Stimulated activated CD8-positive, alpha-beta memory T cell treated with anti-CD3 and anti-CD28 coated beads, Interleukin-15, amount 100 ng/mL, for 1 hour (primary cell): ENCODE measurements around the gene CBX4.

Experiments
- DNase-seq: peaks from one replicate; pipeline ENCODE4 v3.0.0-alpha.2; 2020; ENCODE audit warnings: low read depth

The CBX4 gene

GRCh38 chr17:79811868-79812352 is 27.3 kb downstream of the CBX4 start:
- no peak for DNase-seq

GRCh38 chr17:79811011-79811867 is 28.0 kb downstream of the CBX4 start:
- DNase-seq: no peak

- peak; percentile 58 for DNase-seq
These were observed 28.9 kb downstream of the CBX4 start for GRCh38 chr17:79810130-79811010.

GRCh38 chr17:79809530-79810129 is 29.6 kb downstream of the CBX4 start:
- no peak for DNase-seq

GRCh38 chr17:79808763-79809529 is 30.3 kb downstream of the CBX4 start:
- DNase-seq: no peak

- DNase-seq: no peak
These were observed 32.1 kb downstream of the CBX4 start for GRCh38 chr17:79806863-79807720.

- DNase-seq: no peak
These were observed 32.8 kb downstream of the CBX4 start for GRCh38 chr17:79806446-79806760.

GRCh38 chr17:79804856-79805696 is 34.2 kb downstream of the CBX4 start:
- DNase-seq: no peak

- no peak for DNase-seq
These were observed 35.0 kb downstream of the CBX4 start for GRCh38 chr17:79803997-79804855.

GRCh38 chr17:79803421-79803996 is 35.7 kb downstream of the CBX4 start:
- DNase-seq: no peak

GRCh38 chr17:79802736-79803420 is 36.4 kb downstream of the CBX4 start:
- DNase-seq: no peak

- DNase-seq: no peak
These were observed 37.1 kb downstream of the CBX4 start for GRCh38 chr17:79802039-79802735.

- DNase-seq: no peak
These were observed 37.8 kb downstream of the CBX4 start for GRCh38 chr17:79801156-79802038.

GRCh38 chr17:79800325-79801155 is 38.7 kb downstream of the CBX4 start:
- no peak for DNase-seq

GRCh38 chr17:79799538-79800324 is 39.5 kb downstream of the CBX4 start:
- DNase-seq: no peak
